NCI-H1048 (cell line): Measurements from ENCODE around the gene USP2.

ENCODE experiments used
- DNase-seq: peaks from one replicate; lab custom pipeline; 2025; lab: John Stamatoyannopoulos, UW

The USP2 gene

GRCh38 chr11:119320776-119321524 lies 60.5 kb downstream of the USP2 start:
- no peak for DNase-seq

GRCh38 chr11:119320240-119320775 lies 61.2 kb downstream of the USP2 start:
- no peak for DNase-seq

- no peak for DNase-seq
Observed at GRCh38 chr11:119319700-119320239, 61.7 kb downstream of the USP2 start.

- no peak for DNase-seq
Observed at GRCh38 chr11:119319136-119319699, 62.3 kb downstream of the USP2 start.

- no peak for DNase-seq
Observed at GRCh38 chr11:119318240-119319135, 63.0 kb downstream of the USP2 start.

GRCh38 chr11:119317592-119318239 lies 63.8 kb downstream of the USP2 start:
- DNase-seq, result no peak

GRCh38 chr11:119316729-119317591 lies 64.5 kb downstream of the USP2 start, which contains the start of gene MCAM:
Gene MCAM, minus strand, starts transcription at chr11:119317130. Its CDS starts 29 bp downstream, at chr11:119317101.
- DNase-seq, result no peak

- no peak for DNase-seq
Observed at GRCh38 chr11:119316016-119316728, 65.3 kb downstream of the USP2 start.

GRCh38 chr11:119315131-119316015 lies 66.1 kb downstream of the USP2 start:
- no peak for DNase-seq

GRCh38 chr11:119314726-119315125 lies 66.8 kb downstream of the USP2 start:
- no peak for DNase-seq

GRCh38 chr11:119310682-119311052 lies 70.8 kb downstream of the USP2 start:
- DNase-seq, result no peak

- no peak for DNase-seq
Observed at GRCh38 chr11:119309953-119310681, 71.4 kb downstream of the USP2 start.

- no peak for DNase-seq
Observed at GRCh38 chr11:119309411-119309810, 72.1 kb downstream of the USP2 start.

- DNase-seq, result no peak
Observed at GRCh38 chr11:119307974-119308373, 73.5 kb downstream of the USP2 start.

- no peak for DNase-seq
Observed at GRCh38 chr11:119307219-119307618, 74.3 kb downstream of the USP2 start.

GRCh38 chr11:119306373-119306890 lies 75.1 kb downstream of the USP2 start:
- DNase-seq, result no peak

- DNase-seq, result no peak
Observed at GRCh38 chr11:119305556-119306372, 75.7 kb downstream of the USP2 start.
